Brain microvascular endothelial cell (primary cell): ENCODE measurements around the gene UQCRC2.

Source experiments
- DNase-seq: peaks from one replicate; pipeline ENCODE4 v3.0.0-alpha.2; 2020
- H3K27ac ChIP-seq: fragments of 250-450 bp; sonication (Bioruptor Pico); 2 replicates; pipeline ENCODE4 v1.5.1; 2020; ENCODE audit warnings: mild to moderate bottlenecking, moderate library complexity
- H3K27me3 ChIP-seq: fragments of 250-450 bp; sonication (Bioruptor Pico); replicated peaks from 2 replicates; pipeline ENCODE4 v1.5.1; 2020; ENCODE audit warnings: mild to moderate bottlenecking
- H3K36me3 ChIP-seq: fragments of 250-450 bp; sonication (Bioruptor Pico); replicated peaks from 2 replicates; pipeline ENCODE4 v1.5.1; 2020; ENCODE audit warnings: mild to moderate bottlenecking
- H3K4me3 ChIP-seq: 2 replicates; pipeline ENCODE4 v1.5.1; 2011; ENCODE audit warnings: low read depth, mild to moderate bottlenecking, control low read depth, low read length, moderate library complexity
- in situ Hi-C: cut with HindIII; loops from 2 replicates; pipeline ENCODE4 v1.10.0; 2017; ENCODE audit warnings: low sequenced_read_pairs, low pct_ligation_motif_present
- TF ChIP-seq, protein P1 (sequence below): IDR thresholded peaks from 2 replicates; pipeline ENCODE4 v1.5.1; 2011; ENCODE audit warnings: low read depth, mild to moderate bottlenecking, moderate library complexity, low read length, control low read depth, inconsistent platforms; ENCODE audit errors: missing control alignments

UQCRC2 gene

DNA sequence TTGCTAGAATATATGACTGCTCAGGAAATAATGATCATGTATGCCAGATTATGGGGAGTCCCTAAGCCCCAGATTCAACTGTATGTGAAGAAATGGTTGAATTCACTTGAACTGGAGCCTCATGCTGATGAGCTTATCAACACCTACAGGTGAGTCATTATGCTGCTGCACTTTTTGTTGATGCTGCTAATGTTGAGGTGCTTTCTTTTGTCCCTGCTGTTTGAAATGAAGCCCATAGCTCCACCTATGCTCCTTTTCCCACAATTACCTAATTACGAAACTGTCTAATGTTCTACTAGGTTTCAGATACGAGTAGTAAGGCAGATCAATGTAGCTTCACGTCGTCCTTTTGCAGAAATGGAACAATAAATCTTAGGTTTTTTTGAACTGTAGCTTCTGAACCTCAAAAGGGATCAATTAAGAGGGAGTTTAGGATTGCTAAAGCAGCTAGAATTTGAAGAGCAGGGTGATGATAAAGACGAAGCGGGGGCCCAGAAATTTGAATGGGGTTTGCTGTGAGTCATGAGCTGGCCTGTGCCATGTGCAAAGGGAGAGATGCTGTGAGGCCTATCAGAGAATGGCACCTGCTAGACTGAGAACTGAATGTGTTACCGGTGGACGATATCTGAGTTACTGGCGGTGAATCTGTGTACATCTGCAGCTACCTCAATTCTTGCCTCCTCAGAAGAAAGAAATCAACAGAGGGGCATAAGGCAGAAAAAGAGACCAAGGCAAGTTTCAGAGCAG is 6.1 kb upstream of the UQCRC2 start:
- no peak for DNase-seq
- no peaks in the 10 kb centered on the region for H3K27me3 ChIP-seq
- H3K36me3 ChIP-seq: no peaks in the 10 kb centered on the region
- H3K27ac ChIP-seq: no peak overlapping the region
- no peak overlapping the region for H3K4me3 ChIP-seq
- in situ Hi-C loops: no loop called here
- TF ChIP-seq, protein P1, sequence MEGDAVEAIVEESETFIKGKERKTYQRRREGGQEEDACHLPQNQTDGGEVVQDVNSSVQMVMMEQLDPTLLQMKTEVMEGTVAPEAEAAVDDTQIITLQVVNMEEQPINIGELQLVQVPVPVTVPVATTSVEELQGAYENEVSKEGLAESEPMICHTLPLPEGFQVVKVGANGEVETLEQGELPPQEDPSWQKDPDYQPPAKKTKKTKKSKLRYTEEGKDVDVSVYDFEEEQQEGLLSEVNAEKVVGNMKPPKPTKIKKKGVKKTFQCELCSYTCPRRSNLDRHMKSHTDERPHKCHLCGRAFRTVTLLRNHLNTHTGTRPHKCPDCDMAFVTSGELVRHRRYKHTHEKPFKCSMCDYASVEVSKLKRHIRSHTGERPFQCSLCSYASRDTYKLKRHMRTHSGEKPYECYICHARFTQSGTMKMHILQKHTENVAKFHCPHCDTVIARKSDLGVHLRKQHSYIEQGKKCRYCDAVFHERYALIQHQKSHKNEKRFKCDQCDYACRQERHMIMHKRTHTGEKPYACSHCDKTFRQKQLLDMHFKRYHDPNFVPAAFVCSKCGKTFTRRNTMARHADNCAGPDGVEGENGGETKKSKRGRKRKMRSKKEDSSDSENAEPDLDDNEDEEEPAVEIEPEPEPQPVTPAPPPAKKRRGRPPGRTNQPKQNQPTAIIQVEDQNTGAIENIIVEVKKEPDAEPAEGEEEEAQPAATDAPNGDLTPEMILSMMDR: no peak

DNA sequence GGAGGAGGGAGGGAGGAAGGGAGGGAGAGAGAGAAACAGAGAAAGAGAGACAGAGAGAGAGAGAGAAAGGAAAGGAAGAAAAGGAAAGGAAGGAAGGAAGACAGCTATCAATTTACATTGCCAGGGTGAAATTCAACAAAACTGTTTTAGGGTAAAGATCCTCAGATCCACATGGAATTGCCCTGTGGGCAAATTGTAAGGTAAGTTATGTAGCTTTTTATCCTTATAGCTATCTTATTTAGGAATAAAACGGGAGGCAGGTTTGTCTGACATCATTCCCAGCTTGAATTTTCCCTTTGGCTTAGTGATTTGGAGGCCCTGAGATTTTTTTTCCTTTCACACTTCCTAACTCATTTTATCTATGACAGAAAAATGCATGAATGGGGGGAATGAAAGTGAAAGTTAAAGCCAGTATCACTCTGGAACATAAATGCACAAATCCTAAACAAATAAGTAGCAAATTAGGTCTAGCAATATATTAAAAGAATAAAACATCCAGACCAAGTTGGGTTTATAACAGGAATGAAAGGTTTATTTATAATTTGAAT is 3.4 kb upstream of the UQCRC2 start:
- Histone ChIP-seq H3K27me3 (no peaks in the 10 kb centered on the region), H3K27ac (no peak overlapping the region), H3K36me3 (no peaks in the 10 kb centered on the region), H3K4me3 (no peak overlapping the region)
- DNase-seq: no peak
- TF ChIP-seq, protein P1: no peak
- in situ Hi-C loops: no loop called here

DNA sequence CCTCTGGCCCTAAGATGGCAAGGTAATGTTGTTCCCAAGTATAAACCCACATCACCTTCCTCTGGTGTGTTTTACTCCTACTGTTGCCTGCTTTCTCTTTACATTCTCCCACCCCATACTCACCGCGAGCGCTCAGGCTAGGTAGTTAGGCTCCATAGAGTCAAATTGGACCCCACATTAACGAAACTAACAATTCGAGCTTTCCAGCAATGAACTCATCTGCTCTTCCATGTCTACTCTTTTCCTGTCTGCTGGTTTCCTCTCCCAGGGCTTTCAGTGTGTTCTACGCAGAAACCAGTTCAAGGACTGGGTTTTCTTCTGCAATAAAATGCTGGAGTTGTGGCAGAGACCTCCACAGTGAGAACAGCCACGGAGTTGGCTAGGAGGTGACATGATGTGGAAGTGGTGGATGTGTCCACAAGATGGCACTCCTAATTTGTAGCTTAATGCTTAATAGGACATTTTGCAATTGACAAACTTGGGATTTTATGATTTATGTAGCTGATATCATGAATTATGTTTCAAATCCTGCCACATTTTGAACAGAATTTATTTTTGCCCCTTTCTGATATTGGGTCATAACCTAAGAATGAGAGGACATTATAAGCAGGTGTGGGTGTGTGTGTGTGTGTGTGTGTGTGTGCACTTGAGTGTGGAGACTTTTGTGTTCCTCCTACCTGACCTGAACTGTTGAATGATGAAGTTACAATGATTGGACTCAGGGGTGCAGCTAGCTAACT is 2.2 kb upstream of the UQCRC2 start:
- no peak overlapping the region for H3K4me3 ChIP-seq
- TF ChIP-seq, protein P1: peak; percentile 67
- H3K36me3 ChIP-seq: no peaks in the 10 kb centered on the region
- DNase-seq: peak; percentile 18
- H3K27me3 ChIP-seq: no peaks in the 10 kb centered on the region
- no peak overlapping the region for H3K27ac ChIP-seq
- in situ Hi-C loops: no loop called here

DNA sequence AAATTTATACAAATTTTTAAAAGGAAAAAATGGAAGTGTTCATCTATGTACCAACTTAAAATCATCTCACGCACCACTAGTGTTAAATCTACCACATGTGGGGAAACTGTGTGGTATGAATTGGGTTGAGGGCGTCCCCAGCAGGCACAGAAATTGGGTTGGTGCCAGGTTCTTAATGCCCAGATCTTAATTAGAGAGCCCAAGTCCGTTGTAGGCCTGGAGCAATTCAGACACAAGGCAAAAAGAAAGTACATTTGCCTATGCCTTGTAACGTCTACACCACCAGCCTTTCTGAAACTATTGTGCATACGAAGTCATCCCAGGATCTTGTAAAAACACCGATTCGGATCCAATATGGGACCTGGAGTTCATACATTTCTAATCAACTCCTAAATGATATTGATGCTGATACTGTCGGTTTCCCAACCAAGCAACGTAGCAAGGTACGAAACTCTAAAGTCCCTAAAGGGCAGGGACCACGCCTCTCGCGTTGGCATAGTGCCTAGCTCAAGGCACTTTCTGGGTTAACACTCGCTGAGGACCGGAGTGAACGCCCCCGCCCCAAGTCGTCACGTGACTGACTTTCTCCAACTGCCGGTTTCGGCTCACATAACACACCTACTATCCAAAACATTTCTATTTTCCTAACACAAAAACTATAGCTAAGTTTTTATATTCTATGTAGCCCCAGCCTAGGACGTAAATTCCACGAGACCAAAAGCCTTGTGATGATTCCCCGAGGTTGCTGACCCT is 945 bp upstream of the UQCRC2 start:
- H3K27ac ChIP-seq: peak overlapping the region; percentile 98
- H3K4me3 ChIP-seq: peak overlapping the region; percentile 99
- TF ChIP-seq, protein P1: no peak
- H3K36me3 ChIP-seq: peaks cover 3% of the 10 kb centered on the region
- H3K27me3 ChIP-seq: no peaks in the 10 kb centered on the region
- peak; percentile 70 for DNase-seq
- in situ Hi-C loops: no loop called here

DNA sequence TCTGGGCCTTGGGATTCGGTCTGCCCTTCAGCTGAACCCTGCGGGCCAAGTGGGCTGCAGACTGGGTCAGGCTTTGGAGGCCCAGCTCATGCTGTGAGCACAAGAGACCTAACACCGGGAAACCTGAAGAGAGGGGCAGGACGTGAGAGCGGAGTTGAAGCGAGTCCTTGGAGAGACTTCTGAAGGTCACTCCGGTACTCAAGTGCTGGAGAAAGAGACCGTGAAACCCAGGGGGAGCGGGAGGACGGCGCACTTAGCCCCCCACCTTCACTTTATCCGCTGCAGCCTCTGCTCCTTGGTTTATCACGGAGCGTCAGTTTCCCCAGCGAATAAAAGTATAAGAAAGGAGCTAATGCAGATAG is 361 bp downstream of the UQCRC2 start:
- DNase-seq: no peak
- in situ Hi-C loops: no loop called here
- TF ChIP-seq, protein P1: no peak
- Histone ChIP-seq H3K27ac (peak overlapping the region; percentile 98), H3K36me3 (peaks cover 14% of the 10 kb centered on the region), H3K4me3 (peak overlapping the region; percentile 99), H3K27me3 (no peaks in the 10 kb centered on the region)
